NAMALWA (cell line): ENCODE results near the gene SPINT2.
"Not testable (repeated sequence)": the region's sequence is repeated elsewhere in the genome, so short reads cannot be mapped to it uniquely, and the experiment has no call there.

Experiments used
- DNase-seq: peaks from one replicate; pipeline ENCODE4 v3.0.0-alpha.2; 2015; ENCODE audit warnings: low spot score

The SPINT2 gene, protein sequence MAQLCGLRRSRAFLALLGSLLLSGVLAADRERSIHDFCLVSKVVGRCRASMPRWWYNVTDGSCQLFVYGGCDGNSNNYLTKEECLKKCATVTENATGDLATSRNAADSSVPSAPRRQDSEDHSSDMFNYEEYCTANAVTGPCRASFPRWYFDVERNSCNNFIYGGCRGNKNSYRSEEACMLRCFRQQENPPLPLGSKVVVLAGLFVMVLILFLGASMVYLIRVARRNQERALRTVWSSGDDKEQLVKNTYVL

DNA sequence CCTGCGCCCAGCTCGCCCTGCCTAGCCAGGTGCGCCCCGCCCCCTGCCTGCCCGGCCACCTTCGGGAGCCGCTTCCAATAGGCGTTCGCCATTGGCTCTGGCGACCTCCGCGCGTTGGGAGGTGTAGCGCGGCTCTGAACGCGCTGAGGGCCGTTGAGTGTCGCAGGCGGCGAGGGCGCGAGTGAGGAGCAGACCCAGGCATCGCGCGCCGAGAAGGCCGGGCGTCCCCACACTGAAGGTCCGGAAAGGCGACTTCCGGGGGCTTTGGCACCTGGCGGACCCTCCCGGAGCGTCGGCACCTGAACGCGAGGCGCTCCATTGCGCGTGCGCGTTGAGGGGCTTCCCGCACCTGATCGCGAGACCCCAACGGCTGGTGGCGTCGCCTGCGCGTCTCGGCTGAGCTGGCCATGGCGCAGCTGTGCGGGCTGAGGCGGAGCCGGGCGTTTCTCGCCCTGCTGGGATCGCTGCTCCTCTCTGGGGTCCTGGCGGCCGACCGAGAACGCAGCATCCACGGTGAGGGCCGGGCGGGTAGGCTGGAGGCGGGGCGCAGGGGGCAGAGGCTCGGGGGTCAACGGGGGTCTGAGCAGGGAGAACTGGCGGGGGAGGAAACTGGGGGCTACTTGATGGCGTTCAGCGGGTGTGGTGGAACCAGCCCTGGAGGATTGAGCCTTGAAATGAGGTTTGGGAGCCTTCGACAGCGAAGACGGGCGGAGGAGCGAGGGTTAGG is at the start of gene SPINT2:
SPINT2 (plus strand) TSS at position 88 of the 727 bp plus-strand sequence; CDS start at position 408, 320 bp downstream.
- peak; percentile 83 for DNase-seq

DNA sequence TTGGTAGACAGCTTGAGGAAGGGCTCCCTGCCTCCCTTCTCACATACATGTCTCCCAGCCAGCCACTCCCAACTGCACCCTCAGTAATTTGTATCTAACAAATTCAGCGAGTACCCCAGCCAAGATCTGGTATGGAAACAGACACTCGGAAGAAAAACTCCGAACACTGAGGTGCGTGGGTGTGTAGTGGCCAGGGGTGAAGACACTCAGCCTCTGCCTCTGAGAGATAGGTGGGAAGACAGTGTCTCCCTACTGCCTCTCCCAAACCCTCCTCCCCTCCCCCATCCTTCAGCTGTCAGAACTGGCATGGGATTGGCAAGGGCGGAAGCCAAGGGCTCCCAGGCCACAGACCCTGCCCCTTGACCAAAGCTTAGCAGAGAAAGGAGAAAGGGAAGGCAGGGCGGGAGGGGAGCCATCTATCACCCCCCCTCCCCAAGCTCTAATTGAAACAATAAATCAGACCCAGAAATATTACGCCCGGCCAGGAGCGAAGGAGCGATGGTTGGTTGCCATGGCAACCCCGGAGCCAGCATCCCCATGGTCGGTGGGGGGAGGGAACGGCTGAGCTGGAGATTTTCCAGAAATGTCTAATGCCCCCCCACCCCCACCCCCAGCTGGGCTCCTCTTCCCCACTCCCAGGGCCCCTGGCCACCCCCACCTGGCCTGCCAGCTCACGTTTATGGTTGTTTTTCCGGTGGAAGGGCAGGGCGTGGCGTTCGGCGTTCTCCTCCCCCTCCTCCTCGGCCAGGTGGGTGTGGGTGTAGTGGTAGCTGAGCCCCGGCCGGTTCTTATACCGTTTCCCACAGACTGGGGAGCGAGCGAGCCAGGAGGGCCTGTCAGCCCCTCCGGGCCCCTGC is 47.4 kb upstream of the SPINT2 start:
- DNase-seq, result no peak

DNA sequence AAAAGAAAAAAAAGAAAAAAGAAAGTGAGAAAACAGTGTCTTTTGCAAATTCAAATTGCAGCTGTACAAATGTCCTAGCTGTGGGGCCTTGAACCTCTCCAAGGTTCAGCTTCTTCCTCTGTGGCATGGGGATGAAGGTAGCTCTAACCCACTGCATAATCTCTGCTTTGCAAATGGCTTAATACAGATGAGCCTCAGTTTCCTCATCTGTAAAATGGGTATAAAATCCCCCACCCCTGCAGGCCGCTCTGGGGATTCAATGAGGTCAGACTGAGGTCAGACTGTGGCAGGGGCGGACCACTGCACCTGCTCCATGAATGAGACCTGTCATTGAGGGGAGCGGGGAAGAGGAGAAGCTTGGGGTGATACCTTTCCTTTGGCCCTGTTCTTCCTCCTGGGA is 46.2 kb upstream of the SPINT2 start:
- no peak for DNase-seq

DNA sequence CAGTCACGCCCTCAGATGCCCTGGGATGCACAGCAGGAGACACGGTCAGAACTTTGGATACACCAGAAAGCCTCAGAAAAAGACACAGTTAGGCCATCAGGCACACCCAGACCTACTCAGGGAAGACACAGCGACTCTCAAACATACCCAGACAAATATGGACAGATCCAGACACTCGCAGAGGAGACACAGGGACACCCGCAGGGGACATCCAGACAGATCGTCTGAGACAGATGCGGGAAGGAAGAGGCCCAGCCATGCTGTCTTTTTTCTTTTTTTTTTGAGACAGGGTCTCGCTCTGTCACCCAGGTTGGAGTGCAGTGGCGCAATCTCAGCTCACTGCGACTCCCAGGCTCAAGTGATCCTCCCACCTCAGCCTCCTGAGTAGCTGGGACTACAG is 45.2 kb upstream of the SPINT2 start:
- no peak for DNase-seq

DNA sequence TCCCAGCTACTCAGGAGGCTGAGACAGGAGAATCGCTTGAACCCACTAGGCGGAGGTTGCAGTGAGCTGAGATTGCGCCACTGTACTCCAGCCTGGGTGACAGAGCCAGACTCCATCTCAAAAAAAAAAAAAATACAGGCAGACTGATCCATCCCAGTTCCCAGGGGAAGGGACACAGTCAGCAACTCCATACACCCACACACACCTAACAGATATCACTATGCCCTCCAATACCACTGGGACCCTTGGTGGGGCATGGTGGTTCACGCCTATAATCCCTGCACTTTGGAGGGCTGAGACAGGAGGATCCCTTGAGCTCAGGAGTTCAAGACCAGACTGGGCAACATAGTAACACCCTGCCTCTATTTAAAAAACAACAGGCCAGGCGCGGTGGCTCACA is 43.0 kb upstream of the SPINT2 start:
- no peak for DNase-seq

DNA sequence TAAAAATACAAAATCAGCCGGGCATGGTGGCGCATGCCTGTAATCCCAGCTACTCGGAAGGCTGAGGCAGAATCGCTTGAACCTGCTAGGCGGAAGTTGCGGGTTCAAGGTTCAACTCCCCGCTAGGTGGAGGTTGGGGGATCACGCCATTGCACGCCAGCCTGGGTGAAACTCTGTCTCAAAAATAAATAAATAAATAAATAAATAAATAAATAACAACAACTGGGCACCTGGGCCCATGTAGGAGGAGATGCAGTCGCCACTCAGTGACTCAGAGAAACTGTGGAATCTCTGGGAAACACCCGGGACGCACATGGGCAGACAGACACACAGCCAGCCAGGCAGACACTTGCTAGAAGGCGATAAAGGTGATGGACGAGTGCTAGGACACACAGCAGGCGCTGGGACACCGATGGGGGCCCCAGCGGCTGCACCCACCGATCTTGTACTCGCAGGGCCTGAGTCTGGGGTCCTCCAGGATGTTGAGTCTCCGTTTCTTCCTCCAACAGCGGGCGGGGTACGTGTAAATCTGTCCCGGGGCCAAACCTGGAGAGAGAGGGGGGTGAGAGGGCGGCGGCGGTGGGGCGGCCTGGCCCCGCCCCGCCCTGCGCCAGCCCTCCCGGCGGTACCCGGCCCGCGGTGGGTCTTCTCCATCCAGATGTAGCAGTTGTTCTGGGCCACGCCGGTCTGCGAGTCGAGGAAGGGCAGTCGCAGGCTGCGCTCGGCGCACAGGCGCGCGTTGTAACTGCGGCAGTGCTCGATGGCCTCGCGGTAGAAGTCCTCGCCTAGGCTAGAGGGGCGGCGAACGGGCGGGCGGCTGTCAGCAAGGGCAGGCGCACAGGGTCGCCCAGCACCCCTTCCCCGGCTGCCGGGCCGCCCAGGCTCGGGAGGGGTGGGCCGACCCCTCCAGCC is 42.2 kb upstream of the SPINT2 start:
- no peak for DNase-seq

DNA sequence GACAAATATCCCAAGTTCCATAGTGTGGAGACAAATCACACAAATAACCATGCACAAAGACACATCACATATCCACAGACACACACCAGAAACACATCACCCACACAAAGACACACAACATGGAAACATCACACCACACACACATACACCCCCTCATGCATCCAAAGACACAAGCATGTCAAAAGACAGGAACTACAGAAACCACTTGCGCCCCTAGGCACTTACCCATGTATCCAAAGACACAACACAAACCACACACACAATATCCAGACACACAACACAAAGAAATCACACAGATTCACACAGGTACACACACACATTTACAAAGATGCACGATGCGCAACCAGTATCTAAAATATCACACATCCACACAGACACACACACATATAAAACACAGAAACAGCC is 41.3 kb upstream of the SPINT2 start:
- DNase-seq, result no peak

DNA sequence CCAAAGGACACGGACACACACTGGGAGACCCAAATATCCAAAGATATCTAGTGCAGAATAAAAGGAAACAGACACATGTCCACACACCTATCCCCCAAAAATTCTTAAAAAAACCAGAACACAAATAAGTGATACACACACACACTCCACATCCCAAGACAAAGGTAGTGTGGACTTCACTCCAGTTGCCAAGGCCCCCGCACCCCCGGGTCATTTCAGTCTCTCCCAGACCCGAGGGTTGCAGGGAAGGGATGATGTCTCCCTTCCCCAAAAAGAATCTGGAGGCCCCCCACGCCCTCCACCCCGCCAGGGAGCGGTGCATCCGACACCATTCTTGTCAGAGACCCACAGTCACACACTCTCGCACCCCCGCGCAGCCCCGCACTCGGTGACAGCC is 40.8 kb upstream of the SPINT2 start:
- no peak for DNase-seq

DNA sequence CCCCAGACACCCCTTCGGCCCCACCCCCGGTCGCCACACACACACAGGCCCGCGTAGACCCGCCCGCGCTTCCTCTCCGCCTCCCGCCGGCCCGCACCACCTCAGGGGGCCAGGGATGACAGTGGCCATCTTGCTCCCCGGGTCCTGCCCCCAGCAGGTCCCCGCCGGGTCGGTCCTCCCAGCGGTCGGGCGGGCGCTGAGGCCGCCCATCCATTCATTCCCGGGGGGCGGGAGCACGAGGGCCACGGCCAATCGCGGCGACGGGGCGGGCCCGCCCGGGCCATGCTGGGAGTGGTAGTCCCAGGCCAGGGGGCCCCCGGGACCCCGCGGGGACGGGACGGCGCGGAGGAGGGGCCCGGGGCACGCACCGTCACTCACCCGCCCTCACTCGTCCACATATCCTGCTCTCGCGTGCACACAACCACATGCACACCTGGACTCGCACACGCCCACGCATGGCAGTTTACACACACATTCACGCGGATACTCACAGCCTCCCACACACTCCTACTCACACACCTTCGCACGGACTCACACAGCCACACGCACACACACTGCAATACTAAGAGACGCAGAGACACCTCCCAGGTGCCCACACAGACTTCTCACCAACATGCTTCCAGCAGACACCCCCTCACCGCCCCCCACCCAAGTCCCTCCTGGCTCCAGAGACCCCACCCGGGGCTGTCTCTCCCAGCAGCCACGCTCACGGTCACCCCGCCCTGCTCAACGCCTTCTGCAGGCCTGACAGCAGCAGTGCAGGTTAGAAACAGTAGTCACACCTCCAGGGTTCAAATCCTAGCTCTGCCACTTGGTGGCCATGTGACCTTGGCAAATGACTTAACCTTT is 40.1 kb upstream of the SPINT2 start, which contains the start of gene DPF1:
DPF1 (minus strand) TSS at position 209 of the 849 bp plus-strand sequence; CDS start at position 129, 80 bp downstream.
- peak; percentile 89 for DNase-seq

DNA sequence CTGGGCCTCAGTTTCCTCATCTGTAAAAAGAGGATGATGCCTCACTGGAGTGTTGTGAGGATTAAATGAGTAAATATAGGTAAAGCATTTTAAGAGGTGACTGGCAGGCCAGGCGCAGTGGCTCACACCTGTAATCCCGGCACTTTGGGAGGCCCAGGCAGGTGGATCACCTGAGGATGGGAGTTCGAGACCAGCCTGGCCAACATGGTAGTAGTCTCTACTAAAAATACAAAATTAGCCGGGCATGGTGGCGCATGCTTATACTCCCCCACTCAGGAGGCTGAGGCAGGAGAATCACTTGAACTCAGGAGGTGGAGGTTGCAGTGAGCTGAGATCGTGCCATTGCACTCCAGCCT is 39.5 kb upstream of the SPINT2 start:
- DNase-seq, result not testable (repeated sequence)

DNA sequence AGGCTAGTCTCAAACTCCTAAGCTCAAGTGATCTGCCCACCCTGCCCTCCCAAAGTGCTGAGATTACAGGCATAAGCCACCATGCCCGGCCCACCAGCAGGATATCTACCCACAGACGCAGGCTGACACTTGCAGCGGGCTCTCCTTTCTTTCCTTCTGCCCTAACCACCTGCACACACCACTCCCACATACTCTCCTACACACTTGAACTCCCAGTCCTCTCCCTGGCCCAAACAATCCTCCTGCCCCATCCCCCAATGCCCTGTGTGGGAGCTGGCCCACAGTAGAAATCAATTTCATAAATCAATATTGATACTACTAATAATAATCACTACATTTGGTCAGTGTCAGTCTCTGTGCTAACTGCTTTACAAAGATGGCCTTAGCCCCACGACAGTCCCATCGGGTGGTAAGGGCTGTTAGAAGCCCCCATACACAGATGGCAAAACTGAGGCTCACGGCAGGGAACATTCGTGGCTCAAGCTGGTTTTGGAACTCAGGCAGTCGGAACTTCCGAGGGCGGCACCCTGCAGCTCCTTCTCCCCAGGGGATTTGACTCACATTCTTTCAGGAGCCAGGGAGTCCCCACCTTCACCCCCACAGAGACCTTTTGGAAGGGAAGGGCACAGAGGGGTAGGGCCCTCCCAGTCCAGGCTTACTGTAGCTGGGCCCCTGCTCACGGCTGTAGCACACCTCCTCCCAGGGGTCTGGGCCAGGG is 36.9 kb upstream of the SPINT2 start:
- DNase-seq, result no peak

DNA sequence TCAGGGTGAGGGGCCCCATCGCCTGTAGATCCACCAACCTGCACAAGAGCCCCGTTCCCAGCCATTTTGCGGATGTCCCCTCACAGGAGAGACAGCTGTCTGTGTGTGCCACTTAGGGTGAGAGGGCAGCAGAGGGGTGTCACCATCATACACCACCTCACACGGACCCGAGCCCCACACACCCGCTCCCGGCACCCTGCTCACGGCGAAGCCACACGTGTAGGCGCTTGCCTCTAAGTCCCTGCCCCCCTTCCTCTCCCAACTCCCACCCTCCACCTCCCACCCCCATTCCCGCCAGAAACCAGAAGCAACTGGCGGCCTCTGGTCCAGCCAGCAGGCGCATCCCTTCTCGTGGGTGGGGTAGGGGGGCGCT is 36.4 kb upstream of the SPINT2 start:
- no peak for DNase-seq

DNA sequence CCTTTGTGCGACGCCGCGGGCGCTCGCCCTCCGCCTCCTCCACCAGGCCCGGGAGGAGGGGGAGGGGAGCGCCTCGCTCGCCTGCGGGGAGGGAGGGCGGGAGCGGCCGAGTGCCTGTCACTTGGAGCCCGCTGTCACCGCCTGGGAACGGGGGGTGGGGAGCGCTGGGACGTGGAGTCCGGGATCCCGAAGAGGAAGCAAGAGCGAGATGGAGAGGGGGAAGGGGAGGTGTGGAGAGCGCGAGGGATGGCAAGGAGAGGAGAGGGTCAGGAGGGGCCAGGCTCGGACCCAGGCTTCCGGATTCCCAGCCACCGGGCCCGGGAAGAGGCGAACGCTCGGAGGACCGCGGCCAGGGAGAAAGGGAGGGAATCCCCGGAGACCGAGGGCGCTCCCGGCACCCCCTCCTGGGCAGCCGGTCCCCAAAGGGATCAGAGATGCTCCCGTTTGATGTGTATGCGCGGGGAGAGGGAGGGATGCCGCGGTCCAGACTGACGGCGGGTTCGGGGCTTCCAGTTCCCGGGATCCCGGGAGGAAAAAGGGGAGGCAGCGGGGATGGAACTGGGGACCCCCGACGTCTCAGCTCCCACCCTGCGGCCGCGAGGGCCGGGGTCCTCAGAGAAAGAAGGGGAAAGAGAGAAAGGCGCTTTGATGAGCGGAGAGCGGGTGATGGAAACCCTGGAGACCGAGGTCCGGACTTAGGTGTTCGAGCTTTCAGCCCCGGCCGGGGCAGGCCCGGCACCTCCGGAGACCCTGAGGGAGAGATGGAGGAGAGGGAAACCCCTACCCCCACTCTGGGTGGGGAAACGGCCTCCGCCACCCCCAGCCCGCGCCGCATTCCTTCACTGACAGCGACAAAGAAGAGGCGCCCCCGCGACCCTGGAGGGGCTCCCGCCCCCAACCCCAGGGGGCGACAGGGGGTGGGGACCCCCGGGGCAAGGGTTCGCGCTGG is 35.6 kb upstream of the SPINT2 start:
- no peak for DNase-seq

DNA sequence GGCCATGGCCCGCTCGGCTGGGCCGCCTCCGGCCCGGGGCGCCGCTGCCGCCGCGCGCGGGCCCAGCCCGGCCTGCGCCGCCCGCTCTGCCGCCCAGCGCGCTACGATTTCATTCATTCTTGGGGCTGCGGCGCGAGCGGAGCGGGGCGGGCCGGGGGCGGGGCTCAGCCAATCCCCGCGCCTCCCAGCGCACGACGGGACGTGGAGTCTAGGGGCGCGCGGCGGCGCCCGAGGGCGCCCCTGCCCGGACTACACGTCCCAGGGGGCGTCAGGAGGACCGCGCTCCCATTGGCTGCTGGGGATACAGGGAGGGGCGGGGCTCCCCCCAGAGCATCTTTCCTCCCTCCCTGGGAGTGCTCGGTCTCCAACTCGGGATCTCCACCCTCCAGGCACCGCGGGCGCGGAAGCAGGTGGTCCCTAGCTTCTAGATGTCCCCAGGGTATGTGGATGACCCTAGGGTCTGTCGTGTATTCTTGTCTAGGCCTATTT is 34.7 kb upstream of the SPINT2 start:
- peak; percentile 87 for DNase-seq

DNA sequence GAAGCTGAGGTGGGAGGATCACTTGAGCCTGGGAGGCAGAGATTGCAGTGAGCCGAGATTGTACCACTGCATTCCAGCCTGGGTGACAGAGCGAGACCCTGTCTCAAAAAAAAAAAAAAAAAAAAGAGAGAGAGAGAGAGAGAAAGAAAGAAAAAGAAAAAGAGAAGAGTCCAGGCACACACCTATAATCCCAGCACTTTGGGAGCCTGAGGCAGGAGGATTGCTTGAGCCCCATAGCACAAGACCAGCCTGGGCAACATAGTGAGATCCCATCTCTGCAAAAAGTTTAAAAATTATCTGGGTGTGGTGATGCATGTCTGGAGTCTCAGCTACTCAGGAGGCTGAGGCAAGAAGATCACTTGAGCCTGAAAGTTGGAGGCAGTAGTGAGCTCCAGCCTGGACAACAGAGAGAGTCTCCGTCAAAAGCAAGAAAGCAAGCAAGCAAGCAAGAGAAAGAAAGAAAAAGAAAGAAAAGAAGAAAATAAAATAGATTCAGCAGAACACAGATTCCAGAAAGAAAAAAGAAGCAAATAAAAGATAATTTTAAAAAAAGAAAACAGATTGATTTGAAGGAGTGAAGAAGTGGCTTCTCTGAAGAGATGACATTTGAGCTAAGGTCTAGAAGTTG is 33.8 kb upstream of the SPINT2 start:
- not testable (repeated sequence) for DNase-seq

DNA sequence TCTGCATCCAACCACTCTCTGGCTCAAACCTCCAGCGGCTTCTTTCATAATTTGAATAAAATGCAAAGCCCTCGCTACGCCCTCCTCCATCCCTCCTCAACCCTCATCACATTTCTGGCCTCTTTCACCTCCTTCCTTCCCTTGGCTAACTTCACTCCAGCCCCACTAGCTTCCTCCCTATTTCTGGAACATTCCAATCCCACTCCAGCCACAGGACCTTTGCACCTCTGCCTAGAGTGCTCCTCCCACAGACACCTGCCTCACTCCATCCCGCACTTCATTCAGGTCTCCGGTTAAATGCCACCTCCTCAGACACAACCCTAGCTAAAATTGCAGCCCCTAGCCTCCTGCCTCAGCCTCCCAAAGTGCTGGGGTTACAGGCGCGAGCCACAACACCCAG is 32.5 kb upstream of the SPINT2 start:
- DNase-seq, result no peak

DNA sequence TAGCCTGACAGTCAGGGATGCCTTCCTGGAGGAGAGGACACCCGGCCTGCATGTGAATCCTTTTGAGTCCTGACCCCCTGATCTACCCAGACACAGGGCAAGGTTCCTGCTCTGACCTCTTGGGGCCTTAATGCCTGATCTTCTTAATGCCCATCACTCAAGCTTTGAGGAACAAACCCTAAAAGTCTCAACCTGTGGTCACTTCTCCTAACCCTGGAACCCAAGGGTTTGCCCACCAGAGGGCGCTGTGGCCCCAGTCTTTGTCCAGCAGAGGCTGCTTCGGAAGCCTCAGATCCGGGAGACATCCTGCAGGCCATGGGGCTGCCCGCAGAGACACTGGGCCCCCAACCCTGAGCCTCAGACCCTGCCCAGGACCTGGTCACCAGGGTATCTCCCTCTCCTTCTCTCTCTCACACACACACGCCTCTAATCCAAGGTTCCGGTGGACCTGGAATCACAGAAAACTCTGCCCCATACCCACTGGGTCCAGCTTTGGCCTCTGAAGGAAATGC is 30.6 kb upstream of the SPINT2 start:
- peak; percentile 86 for DNase-seq

DNA sequence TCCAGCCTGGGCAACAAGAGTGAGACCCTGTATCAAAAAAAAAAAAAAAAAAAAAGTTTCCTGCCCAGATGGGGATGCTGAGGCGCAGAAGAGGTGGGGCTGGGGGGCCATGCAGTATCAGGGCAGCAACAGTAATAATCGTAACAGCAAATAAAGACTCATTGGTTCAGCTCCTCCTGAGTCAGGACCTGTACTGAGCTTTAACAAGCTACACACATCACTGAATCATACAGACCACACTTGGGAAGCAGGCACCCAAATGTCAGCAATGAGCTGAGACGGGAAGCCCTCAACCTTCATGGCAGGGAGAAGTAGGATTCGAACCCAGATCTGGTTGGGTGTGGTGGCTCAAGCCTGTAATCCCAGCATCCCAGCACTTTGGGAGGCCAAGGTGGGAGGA is 29.8 kb upstream of the SPINT2 start:
- no peak for DNase-seq
